Measurements from ENCODE around the gene PGLYRP1.

Gene PGLYRP1

GRCh38 chr19:46033401-46033800, 10.5 kb upstream of the PGLYRP1 start:
- no peak overlapping the region for H3K4me3 ChIP-seq (replicated peaks; ENCODE audit: low read depth, low read length)
- TF ChIP-seq, protein P1, sequence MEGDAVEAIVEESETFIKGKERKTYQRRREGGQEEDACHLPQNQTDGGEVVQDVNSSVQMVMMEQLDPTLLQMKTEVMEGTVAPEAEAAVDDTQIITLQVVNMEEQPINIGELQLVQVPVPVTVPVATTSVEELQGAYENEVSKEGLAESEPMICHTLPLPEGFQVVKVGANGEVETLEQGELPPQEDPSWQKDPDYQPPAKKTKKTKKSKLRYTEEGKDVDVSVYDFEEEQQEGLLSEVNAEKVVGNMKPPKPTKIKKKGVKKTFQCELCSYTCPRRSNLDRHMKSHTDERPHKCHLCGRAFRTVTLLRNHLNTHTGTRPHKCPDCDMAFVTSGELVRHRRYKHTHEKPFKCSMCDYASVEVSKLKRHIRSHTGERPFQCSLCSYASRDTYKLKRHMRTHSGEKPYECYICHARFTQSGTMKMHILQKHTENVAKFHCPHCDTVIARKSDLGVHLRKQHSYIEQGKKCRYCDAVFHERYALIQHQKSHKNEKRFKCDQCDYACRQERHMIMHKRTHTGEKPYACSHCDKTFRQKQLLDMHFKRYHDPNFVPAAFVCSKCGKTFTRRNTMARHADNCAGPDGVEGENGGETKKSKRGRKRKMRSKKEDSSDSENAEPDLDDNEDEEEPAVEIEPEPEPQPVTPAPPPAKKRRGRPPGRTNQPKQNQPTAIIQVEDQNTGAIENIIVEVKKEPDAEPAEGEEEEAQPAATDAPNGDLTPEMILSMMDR (IDR thresholded peaks at IDR 0.05; ENCODE audit: low read length, missing control alignments) = no peak
- DNase-seq (ENCODE audit: low read depth) = no peak

- no peak for DNase-seq (ENCODE audit: low read depth)
- TF ChIP-seq, protein P1 (IDR thresholded peaks at IDR 0.05; ENCODE audit: low read length, missing control alignments) = no peak
- no peak overlapping the region for H3K4me3 ChIP-seq (replicated peaks; ENCODE audit: low read depth, low read length)
These were observed 9.8 kb upstream of the PGLYRP1 start for GRCh38 chr19:46032597-46033025.

DNA sequence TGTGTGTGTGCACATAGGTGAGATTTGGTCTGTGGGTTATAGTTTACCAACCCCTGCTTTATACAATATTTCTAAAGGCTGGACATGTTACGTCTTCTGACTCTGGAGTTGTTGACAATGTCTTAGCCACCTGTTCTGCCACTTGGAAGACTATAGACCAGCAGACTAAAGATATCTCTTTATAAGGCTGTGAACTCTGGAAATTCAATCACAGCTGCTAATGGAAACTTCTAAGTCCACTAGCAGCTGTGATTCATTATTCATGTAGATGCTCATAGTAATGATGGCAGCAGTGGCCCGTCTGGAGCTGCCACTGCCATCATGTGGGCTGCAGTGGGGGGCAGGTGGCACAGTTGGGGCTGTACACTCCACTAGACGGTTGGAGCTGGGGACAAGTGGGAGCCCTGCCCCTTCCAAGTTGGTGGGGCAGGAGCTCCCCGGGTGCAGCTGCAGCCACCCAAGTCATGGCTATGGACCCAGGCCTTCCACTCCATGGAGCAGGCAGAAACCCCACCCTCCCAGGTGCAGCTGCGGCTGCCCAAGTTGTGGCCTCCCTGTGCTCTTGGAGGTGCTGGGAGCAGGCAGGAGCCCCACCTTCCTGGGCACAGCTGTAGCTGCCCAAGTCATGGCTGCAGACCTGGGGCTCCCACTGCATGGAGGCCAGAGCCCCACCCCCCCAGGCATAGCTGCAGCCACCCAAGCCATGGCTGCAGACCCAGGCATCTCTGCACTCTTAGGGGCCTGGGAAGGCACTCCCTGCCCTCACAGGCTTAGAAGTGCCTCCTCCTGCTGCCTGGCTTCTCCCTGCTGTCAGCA, 9.1 kb upstream of the PGLYRP1 start:
- TF ChIP-seq, protein P1 (IDR thresholded peaks at IDR 0.05; ENCODE audit: low read length, missing control alignments) = no peak
- DNase-seq (ENCODE audit: low read depth) = no peak
- no peak overlapping the region for H3K4me3 ChIP-seq (replicated peaks; ENCODE audit: low read depth, low read length)

GRCh38 chr19:46030812-46031550, 8.1 kb upstream of the PGLYRP1 start:
- TF ChIP-seq, protein P1 (IDR thresholded peaks at IDR 0.05; ENCODE audit: low read length, missing control alignments) = no peak
- no peak for DNase-seq (ENCODE audit: low read depth)

DNA sequence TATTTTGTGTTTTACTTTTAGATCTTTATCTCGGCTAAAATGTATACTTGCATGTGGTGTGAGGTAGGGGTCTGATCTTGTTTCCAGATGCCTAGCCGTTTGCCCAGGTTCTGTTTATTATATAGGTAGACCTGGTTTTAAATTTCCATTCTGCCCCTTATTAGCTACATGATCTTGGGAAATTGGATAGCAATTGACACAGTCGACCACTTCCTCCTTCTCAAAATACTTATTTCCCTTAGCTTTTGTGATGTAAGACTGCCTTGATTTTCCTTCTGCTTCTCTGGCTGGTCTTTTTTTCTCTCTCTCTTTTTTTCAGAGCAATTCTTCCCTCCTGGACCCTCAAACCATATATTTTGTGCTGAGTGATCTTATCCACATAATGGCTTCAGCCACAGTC, 3.0 kb upstream of the PGLYRP1 start:
- TF ChIP-seq, protein P1 (IDR thresholded peaks at IDR 0.05; ENCODE audit: low read length, missing control alignments) = no peak
- DNase-seq (ENCODE audit: low read depth) = no peak
- no peak overlapping the region for H3K4me3 ChIP-seq (replicated peaks; ENCODE audit: low read depth, low read length)

More at GRCh38 chr19:46030812-46031550, 8.1 kb upstream of the PGLYRP1 start:
- H3K4me3 ChIP-seq (replicated peaks; ENCODE audit: low read depth, low read length) = no peak overlapping the region

GRCh38 chr19:46023311-46023779, 492 bp upstream of the PGLYRP1 start:
- TF ChIP-seq, protein P1 (IDR thresholded peaks at IDR 0.05; ENCODE audit: low read length, missing control alignments) = no peak
- DNase-seq (ENCODE audit: low read depth) = no peak
- H3K4me3 ChIP-seq (replicated peaks; ENCODE audit: low read depth, low read length) = no peak overlapping the region

All from fibroblast of pulmonary artery (primary cell).